Esophagus squamous epithelium (tissue), 5 donors: Measurements from ENCODE around the gene TTC23L. TPM values are rescaled to one million over a fixed set of nuclear protein-coding genes. Genes with fewer than 3 reads are reported as not detected.

Experiments used
- DNase-seq: peaks from one replicate; lab custom pipeline; 2025; lab: John Stamatoyannopoulos, UW
- H3K27ac ChIP-seq, 4 donors: fragments of 200-600 bp; sonication (generic); one replicate each; pipeline ENCODE4 v1.5.1; 2016 to 2019; ENCODE audit warnings: mild to moderate bottlenecking in 1 of 4
- H3K27me3 ChIP-seq, 4 donors: fragments of 200-600 bp; sonication (generic); 1 replicate in 3 of 4; 2 replicates in 1 of 4; pipeline versions ENCODE4 v1.5.1 to v1.6.0; 2017 to 2021; ENCODE audit warnings: antibody characterized with exemption in 1 of 4
- H3K36me3 ChIP-seq, 3 donors: fragments of 200-600 bp; sonication (generic); one replicate each; pipeline ENCODE4 v1.5.1; 2016 to 2019
- H3K4me1 ChIP-seq, 3 donors: fragments of 200-600 bp; sonication (generic); one replicate each; pipeline ENCODE4 v1.5.1; 2017 to 2019
- H3K4me3 ChIP-seq, 4 donors: fragments of 200-600 bp; sonication (generic); 1 replicate in 3 of 4; 2 replicates in 1 of 4; pipeline ENCODE4 v1.5.1; 2016 to 2019; ENCODE audit warnings: mild to moderate bottlenecking in 2 of 4, moderate library complexity in 1 of 4
- H3K9me3 ChIP-seq, 3 donors: fragments of 200-600 bp; sonication (generic); one replicate each; pipeline ENCODE4 v1.5.1; 2016 to 2019
- POLR2A ChIP-seq, 4 donors: fragments of 450-650 bp; IDR thresholded peaks; one replicate each; pipeline ENCODE4 v1.6.1; 2017; ENCODE audit warnings: antibody characterized with exemption in 4 of 4, mild to moderate bottlenecking in 4 of 4, moderate library complexity in 3 of 4
- WGBS, 2 donors: methylation state at CpG; one replicate each; pipeline ENCODE4 v1.1.5; 2018; 5-methylcytosine and 5-hydroxymethylcytosine counted together
- intact Hi-C: fragments of 100-400 bp; cut with DNase I; formaldehyde crosslinking; loops from one replicate; pipeline ENCODE4 v1.15.0; 2022
- total RNA-seq, 4 donors: library from RNA; depleted of rRNA; stranded (reverse); fragments of >200 nt; gene quantifications; one replicate each; pipeline ENCODE4 v1.1.0, GENCODE V29; 2016
- TF ChIP-seq, protein P1 (sequence below), 6 experiments: fragments of 450-650 bp in 4 of 6; fragments of 200-600 bp in 2 of 6; sonication (generic) in 2 of 6; IDR thresholded peaks; one replicate each; pipeline ENCODE4 v1.5.1; 2016 to 2019; ENCODE audit warnings: antibody characterized with exemption in 6 of 6, mild to moderate bottlenecking in 4 of 6, moderate library complexity in 4 of 6
- donor health status: DM: yes; HTN: yes; CAD: no.

The TTC23L gene
- total RNA-seq, 4 donors from 2014 or later: 0.09 to 0.19 TPM; not detected in 2

- Histone ChIP-seq H3K4me1 (no peaks in the 10 kb centered on the region), H3K27ac (no peak overlapping the region), H3K27me3 (no peaks in the 10 kb centered on the region), H3K4me3 (no peak overlapping the region), H3K36me3 (no peaks in the 10 kb centered on the region), H3K9me3 (no peaks in the 10 kb centered on the region)
- DNase-seq: no peak
- WGBS, 2 donors: 83 to 85% methylated on average over 1 of the region's 1 CpG
- TF ChIP-seq, protein P1, sequence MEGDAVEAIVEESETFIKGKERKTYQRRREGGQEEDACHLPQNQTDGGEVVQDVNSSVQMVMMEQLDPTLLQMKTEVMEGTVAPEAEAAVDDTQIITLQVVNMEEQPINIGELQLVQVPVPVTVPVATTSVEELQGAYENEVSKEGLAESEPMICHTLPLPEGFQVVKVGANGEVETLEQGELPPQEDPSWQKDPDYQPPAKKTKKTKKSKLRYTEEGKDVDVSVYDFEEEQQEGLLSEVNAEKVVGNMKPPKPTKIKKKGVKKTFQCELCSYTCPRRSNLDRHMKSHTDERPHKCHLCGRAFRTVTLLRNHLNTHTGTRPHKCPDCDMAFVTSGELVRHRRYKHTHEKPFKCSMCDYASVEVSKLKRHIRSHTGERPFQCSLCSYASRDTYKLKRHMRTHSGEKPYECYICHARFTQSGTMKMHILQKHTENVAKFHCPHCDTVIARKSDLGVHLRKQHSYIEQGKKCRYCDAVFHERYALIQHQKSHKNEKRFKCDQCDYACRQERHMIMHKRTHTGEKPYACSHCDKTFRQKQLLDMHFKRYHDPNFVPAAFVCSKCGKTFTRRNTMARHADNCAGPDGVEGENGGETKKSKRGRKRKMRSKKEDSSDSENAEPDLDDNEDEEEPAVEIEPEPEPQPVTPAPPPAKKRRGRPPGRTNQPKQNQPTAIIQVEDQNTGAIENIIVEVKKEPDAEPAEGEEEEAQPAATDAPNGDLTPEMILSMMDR (IDR thresholded peaks at IDR 0.05): no peak
- no peak for TF ChIP-seq POLR2A (IDR thresholded peaks at IDR 0.05)
- intact Hi-C loops: no loop called here
These were observed 18.9 kb downstream of the TTC23L start for GRCh38 chr5:34857894-34858293.

- TF ChIP-seq POLR2A (IDR thresholded peaks at IDR 0.05): no peak
- TF ChIP-seq, protein P1 (IDR thresholded peaks at IDR 0.05): no peak
- Histone ChIP-seq H3K36me3 (no peaks in the 10 kb centered on the region), H3K4me1 (no peaks in the 10 kb centered on the region), H3K9me3 (no peaks in the 10 kb centered on the region), H3K27ac (no peak overlapping the region), H3K27me3 (no peaks in the 10 kb centered on the region), H3K4me3 (no peak overlapping the region)
- whole genome bisulfite sequencing, 2 donors: 33 to 64% methylated on average over 2 of the region's 2 CpGs
- DNase-seq: no peak
- intact Hi-C loops: no loop called here
These were observed 19.8 kb downstream of the TTC23L start for GRCh38 chr5:34858790-34859189.

- H3K27ac ChIP-seq: no peak overlapping the region
- no peaks in the 10 kb centered on the region for H3K36me3 ChIP-seq
- H3K4me1 ChIP-seq: no peaks in the 10 kb centered on the region
- DNase-seq: no peak
- WGBS, 2 donors: 79 to 80% methylated on average over 4 to 5 of the region's 5 CpGs
- no peak overlapping the region for H3K4me3 ChIP-seq
- H3K9me3 ChIP-seq: no peaks in the 10 kb centered on the region
- TF ChIP-seq, protein P1 (IDR thresholded peaks at IDR 0.05): no peak
- TF ChIP-seq POLR2A (IDR thresholded peaks at IDR 0.05): no peak
- intact Hi-C loops: no loop called here
- H3K27me3 ChIP-seq: no peaks in the 10 kb centered on the region
These were observed 20.3 kb downstream of the TTC23L start for GRCh38 chr5:34859253-34859652.

DNA sequence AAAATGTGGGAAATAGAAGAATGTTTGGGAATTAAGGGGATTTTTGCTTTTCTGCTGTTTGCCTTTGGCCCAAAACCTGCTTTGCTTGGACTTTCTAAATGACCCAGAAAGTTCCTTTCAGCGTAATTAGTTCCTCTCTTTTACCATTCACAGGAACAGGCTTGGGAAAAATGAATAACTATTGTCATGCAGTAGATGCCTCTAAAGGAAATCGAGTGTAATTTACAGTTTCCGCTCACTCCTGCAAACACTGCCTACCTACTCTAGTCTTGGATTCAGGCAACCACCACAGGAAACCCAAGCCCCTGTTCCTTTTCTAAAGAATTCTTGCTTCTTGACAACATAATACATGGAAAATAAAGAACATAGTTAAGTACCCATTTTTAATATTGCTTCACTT is 25.0 kb downstream of the TTC23L start:
- Histone ChIP-seq H3K4me3 (no peak overlapping the region), H3K36me3 (no peaks in the 10 kb centered on the region), H3K9me3 (no peaks in the 10 kb centered on the region), H3K4me1 (no peaks in the 10 kb centered on the region), H3K27ac (no peak overlapping the region), H3K27me3 (no peaks in the 10 kb centered on the region)
- intact Hi-C loops: no loop called here
- WGBS, 2 donors: 64 to 67% methylated on average over 3 of the region's 3 CpGs
- DNase-seq: no peak
- TF ChIP-seq, protein P1 (IDR thresholded peaks at IDR 0.05): no peak
- no peak for TF ChIP-seq POLR2A (IDR thresholded peaks at IDR 0.05)

- Histone ChIP-seq H3K4me1 (no peaks in the 10 kb centered on the region), H3K36me3 (no peaks in the 10 kb centered on the region), H3K27ac (no peak overlapping the region), H3K27me3 (no peaks in the 10 kb centered on the region), H3K9me3 (no peaks in the 10 kb centered on the region), H3K4me3 (no peak overlapping the region)
- DNase-seq: no peak
- TF ChIP-seq POLR2A (IDR thresholded peaks at IDR 0.05): no peak
- intact Hi-C loops: no loop called here
- 88 to 89% methylated on average over 2 of the region's 2 CpGs for WGBS, 2 donors
These were observed 26.1 kb downstream of the TTC23L start for GRCh38 chr5:34865091-34865490.

- intact Hi-C loops: no loop called here
- H3K4me1 ChIP-seq: no peaks in the 10 kb centered on the region
- no peak overlapping the region for H3K27ac ChIP-seq
- H3K36me3 ChIP-seq: no peaks in the 10 kb centered on the region
- no peaks in the 10 kb centered on the region for H3K9me3 ChIP-seq
- TF ChIP-seq, protein P1 (IDR thresholded peaks at IDR 0.05): no peak
- no peak for TF ChIP-seq POLR2A (IDR thresholded peaks at IDR 0.05)
- no peaks in the 10 kb centered on the region for H3K27me3 ChIP-seq
- DNase-seq: no peak
- 76 to 86% methylated on average over 2 to 3 of the region's 3 CpGs for WGBS, 2 donors
- no peak overlapping the region for H3K4me3 ChIP-seq
These were observed 28.1 kb downstream of the TTC23L start for GRCh38 chr5:34866989-34867471.
